Activated naive CD4-positive, alpha-beta T cell treated with anti-CD3 and anti-CD28 coated beads, Interleukin-2, amount 50 U/mL, for 16 hours (primary cell): ENCODE data around the gene NXN.
"Not testable (repeated sequence)": the region's sequence is repeated elsewhere in the genome, so short reads cannot be mapped to it uniquely, and the experiment has no call there.

Source experiments
- DNase-seq: peaks from one replicate; pipeline ENCODE4 v3.0.0-alpha.2; 2020

The NXN gene

GRCh38 chr17:881778-882177 lies 97.8 kb downstream of the NXN start:
- DNase-seq = no peak

DNA sequence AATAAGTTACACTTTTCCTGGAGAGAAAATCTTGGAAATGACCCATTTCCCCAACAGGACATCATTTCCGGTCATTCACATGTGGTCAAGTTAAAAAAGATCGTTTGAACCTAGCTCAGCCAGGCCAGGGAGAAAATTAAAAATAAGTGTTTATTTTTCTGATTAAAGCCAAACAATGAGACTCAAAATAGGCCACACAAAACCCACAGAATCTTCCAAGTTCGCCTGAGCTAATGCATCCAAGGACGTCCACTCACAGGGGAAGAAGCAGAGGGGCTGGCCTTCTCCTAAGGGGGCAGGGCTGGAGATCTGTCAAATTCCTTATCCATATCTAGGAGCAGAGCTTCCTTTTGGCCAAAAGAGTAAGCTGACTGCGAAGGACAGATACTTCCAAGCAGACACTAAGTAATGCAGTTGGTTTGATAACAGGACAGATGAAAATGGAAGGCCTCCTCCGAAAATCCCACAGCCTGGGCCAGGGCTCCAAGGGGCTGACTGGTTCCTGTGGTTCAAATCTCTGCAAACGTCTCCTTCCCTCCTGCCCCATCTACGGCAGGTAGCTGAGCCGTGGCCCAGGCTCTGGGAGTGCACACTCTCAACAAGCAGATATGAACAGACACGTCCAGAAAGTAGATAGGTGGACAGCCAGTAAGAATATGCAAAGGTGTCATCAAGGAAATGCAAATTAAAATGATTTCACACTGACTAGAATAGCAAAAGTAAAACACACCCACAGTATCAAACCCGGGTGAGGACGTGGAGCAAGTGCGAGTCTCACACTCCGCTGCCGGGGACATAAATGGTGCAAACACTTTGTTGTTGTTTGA lies 98.9 kb downstream of the NXN start:
- no peak for DNase-seq

- peak; percentile 67 for DNase-seq
Observed at GRCh38 chr17:879546-880442, 99.8 kb downstream of the NXN start.

DNA sequence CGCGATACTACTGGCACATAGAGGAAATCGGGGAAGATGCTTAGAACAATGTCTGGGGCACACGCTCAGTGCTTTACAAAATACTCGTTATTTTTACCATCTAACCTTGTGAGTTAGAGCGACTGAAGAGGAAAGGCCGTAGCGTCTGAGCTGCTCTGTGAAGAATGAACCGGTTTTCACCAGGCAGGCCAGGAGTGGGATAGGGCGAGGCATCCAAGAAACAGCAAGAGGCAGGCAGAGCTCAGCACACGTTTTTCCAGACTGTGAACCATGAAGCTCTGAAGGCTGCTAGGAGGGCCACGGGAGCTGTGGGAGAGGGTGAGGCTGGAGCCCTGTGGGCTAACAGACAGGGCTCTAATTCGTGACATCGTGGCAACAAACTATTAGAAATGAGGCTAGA lies 101.9 kb downstream of the NXN start:
- no peak for DNase-seq

DNA sequence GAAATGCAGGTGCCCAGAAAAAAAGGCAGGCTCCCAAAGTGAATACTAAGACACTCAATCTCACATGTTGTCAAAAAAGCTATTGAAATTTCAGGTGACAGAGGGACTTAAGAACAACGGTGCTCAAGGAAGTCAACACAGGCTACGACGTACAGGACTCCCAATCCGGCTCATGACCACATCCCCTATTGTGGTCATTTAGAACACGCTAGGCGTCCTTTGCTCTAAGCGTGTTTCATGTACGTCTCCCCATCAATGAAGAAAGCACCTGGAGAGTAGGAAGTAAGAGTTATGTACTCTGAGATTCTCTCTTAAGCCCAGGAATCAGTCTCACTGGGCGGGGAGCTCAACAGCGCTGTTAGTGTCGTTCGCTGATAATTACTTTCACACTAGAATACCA lies 103.3 kb downstream of the NXN start:
- no peak for DNase-seq

DNA sequence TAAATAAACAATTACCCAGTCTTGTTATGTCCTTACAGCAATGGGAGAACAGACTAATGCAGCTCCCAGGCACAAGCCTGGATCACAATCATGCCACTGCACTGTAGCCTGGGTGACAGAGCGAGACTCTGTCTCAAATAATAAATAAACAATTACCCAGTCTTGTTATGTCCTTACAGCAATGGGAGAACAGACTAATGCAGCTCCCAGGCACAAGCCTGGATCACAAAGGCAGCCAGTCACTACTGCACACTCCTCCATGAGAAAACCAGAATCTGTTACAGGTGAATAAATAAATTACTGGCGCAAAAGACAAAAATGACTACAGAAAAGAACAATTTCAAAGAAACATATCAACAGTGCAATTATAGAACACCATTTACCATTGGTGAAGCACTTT lies 105.0 kb downstream of the NXN start:
- DNase-seq = not testable (repeated sequence)

- DNase-seq = no peak
Observed at GRCh38 chr17:872855-873254, 106.7 kb downstream of the NXN start.

DNA sequence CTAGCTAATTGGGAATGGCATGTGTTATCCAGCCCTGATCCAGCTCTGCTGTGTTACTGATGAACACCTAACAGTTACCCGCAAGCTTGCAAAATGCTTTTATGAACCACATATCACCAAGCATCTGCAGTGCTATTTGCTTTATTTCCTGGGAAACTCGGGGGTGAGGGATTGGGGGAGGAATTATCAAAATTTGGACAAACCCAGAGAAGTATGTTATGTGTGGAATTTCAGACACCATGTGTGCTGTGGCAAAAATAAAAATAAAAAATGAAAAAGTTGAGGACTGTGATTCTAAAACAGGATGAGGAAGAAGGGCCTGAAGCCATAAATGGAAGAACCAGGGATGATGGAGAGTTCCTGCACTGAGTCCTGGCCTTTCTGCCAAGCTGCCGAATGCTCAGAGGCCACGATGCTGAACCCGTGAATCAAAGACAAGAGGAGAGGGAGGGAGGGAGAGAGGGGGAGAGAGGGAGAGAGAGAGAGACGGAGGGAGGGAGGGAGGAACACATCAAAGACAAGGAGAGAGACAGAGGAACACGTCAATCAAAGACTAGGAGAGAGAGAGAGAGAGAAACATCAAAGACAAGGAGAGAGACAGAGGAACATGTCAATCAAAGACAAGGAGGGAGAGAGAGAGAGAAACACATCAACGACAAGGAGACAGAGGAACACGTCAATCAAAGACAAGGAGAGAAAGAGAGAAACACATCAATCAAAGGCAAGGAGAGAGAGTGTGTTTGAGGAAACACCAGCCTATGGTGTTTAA lies 107.6 kb downstream of the NXN start:
- no peak for DNase-seq

DNA sequence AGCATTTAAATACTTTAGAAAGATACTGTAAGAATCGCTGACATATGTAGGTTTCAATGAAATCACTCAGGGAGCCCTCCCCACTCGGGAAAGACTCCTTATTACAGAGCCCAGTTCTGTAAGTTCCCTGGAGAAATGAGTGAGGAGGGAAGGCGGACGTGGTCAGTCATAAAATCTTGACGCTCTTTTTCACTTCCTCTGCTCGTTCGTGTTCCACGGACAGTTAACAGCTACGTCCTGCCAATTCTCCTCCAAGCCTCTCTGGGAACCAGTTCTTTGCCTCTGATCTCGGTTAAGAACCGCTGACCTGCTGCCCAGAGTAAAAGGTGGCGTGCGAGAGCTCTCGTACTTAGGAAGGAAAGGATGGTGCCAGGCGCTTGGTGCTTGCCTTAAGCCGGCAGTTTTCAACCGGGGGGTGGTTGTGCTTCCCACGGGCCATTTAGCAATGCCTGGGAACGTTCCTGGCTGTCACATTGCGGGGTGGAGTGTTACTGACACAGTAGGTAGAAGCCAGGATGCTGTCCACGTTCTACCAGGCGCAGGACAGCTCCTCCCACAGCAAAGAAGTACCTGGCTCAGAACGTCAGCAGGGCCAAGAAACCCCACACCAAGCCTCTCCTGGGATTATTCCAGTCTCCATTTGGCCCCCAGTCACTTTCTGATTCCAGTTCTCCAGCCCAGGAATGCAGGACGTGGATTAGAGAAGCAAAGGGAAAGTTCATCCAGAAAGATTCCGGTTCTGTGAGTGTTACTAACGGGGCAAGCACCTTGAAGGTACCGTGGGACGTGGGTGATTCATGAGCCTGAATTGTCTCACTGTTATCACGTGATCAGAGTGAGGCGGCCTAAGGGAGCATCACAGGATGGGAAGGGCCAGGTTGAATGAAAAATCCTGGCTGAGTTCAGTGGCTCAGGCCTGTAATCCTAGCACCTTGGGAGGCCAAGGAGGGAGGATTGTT lies 109.7 kb downstream of the NXN start:
- no peak for DNase-seq

- no peak for DNase-seq
Observed at GRCh38 chr17:869086-869485, 110.5 kb downstream of the NXN start.

DNA sequence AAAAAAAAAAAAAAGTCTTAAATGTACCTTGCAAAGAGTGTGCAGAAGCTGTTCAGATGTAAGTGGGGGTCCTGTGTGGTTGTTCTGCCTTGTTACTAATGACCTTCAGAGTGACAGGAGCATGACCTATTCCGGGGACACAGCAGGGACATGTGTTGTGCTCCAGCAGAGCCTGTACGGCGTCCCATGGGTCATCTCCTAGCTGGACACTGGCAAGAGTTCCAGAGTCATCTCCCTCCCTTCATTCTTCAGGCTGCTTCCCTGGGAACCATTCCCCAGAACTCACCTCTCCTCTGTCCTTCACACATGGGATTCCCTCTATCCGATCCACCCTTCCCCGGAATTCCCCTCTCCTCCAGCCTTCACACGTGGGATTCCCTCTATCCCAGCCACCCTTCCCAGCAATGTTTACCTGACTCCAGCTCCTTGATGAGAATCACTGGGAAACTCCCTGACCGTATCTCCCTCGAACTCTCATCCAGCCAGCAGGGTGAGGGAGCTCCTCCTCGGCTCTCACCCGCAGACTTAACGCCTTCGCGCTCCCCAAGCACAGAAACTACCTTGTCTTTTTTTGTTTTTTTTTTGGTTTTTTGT lies 111.6 kb downstream of the NXN start:
- no peak for DNase-seq

DNA sequence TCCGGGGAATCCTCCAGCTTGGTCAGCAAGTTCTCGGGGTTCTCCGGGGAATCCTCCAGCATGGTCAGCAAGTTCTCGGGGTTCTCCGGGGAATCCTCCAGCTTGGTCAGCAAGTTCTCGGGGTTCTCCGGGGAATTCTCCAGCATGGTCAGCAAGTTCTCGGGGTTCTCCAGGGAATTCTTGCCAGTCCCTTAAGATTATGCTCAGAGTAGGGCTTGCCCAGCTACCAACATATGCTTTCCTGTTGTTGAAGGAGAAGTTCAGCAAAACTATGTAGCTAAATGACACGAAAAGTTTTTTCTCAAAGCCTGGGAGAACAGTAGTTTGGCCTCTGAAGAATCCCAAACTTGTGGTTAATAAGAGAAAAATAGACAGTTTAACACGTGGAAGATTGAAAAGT lies 112.3 kb downstream of the NXN start:
- DNase-seq = not testable (repeated sequence)

DNA sequence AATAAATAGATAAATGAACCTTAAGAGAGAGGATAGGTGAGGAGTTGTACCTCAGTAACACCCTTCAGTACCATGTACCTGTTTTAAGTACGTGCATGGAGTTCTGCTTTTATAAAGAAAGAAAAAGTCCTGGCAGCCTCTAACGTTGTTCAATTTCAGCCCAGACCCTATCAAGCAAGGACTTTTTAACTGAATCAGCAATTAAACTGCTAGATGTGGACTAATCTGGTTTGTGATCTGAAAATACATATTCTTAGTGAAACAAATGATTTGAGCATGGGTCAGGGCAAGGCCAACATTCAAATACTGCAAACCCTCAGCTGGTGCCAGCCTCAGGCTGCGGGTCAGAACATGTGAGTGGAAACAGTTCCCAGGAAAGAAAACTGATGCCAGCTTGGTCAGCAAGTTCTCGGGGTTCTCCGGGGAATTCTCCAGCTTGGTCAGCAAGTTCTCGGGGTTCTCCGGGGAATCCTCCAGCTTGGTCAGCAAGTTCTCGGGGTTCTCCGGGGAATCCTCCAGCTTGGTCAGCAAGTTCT lies 112.9 kb downstream of the NXN start:
- no peak for DNase-seq

DNA sequence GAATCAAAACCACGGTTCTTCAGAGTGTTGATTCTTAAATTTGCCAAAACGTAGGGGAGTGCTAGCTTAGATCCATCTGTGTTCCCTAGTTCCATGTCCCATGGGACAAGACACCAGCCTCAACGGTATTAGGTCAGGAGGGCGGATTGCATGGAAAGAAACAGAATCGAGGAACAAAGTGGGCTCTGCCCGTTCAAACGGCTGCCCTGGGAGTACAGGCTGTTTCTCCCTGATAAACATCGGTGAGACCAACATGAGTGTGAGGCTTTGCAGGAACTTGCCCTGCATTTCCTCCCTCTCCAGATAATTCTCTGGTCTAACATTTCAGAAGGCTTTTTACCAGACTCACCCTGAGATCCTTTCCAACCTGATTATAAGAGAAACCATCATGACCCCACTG lies 115.3 kb downstream of the NXN start:
- no peak for DNase-seq

GRCh38 chr17:863880-864279 lies 115.7 kb downstream of the NXN start:
- DNase-seq = peak; percentile 16

- DNase-seq = no peak
Observed at GRCh38 chr17:862582-862981, 117.0 kb downstream of the NXN start.

DNA sequence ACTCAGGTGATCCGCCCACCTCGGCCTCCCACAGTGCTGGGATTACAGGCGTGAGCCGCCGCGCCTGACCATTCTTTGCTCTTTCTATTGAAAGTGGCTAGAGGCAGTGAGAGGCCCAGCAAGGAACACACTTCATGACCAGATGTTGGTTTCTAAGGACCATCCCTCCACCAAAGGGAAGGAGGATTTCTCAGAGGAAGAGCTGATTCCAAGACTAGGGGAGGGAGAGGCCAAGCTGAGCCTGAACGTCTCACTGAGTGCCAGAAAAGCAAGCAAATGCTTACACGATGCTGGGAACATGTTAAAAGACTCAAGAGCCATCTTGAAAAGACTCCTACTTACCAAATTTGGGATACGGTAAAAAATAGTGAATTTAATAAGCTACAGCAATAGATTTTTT lies 118.2 kb downstream of the NXN start:
- DNase-seq = no peak

- DNase-seq = no peak
Observed at GRCh38 chr17:860805-861204, 118.8 kb downstream of the NXN start.

DNA sequence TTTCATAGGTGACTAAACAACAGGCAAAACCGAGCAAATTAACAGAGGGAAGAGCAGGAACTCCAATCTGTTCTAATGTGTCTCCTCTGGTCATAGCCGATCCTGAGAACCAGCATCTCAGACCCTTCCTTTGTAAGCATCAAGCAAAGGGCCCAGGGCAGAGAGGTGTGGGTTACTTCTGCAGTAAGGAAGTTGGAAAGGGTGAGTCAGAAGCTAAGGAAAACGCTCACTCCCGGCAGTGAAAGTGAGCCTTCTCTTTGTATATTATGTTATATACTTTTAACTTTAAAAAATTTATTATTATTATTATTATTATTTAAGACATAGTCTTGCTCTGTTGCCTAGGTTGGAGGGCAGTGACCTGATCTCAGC lies 119.8 kb downstream of the NXN start:
- DNase-seq = no peak

- no peak for DNase-seq
Observed at GRCh38 chr17:859061-859823, 120.3 kb downstream of the NXN start.

DNA sequence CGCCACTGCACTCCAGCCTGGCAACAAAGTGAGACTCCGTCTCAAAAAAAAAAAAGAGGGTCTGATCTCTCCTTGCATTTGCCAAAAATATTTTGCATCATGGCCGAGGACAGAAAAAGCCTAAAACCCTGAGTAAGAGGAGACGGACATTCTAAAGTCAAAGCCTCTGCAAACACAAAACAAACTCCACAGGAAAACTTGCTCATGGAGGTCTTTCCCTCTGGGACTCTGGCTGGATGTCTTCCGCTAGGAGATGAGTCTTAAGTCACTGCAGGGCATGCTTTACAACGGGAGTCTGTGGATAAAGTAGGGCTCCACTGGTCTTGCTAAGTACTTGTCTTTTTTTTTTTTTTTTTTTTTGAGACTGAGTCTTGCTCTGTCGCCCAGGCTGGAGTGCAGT lies 123.4 kb downstream of the NXN start:
- no peak for DNase-seq
